ENCODE measurements around the gene IFNA4. TPM values are rescaled to one million over a fixed set of nuclear protein-coding genes. Genes with fewer than 3 reads are reported as not detected.
"Not testable (repeated sequence)": the region's sequence is repeated elsewhere in the genome, so short reads cannot be mapped to it uniquely, and the experiment has no call there.

The IFNA4 gene
- total RNA-seq, 1 experiment from 2014 or later, result not detected

- H3K4me3 ChIP-seq; H3K27me3 ChIP-seq (replicated peaks); H3K4me1 ChIP-seq (replicated peaks); H3K36me3 ChIP-seq; H3K9me3 ChIP-seq (replicated peaks); DNase-seq (ENCODE audit: low read depth in 1 of 2, low spot score in 2 of 2); H3K27ac ChIP-seq: not testable (repeated sequence)
Observed at GRCh38 chr9:21202105-21202504, 14.7 kb upstream of the IFNA4 start, which contains the start of gene IFNA7. IFNA7 (minus strand) TSS chr9:21202205; CDS start chr9:21202165, 40 bp downstream.

GRCh38 chr9:21194867-21195776 is 7.7 kb upstream of the IFNA4 start:
- DNase-seq (ENCODE audit: low read depth in 1 of 2, low spot score in 2 of 2), result peak in 1 of 2 experiments; percentile 0
- H3K27ac ChIP-seq; H3K9me3 ChIP-seq (replicated peaks); H3K4me1 ChIP-seq (replicated peaks); H3K36me3 ChIP-seq; H3K4me3 ChIP-seq; H3K27me3 ChIP-seq (replicated peaks): not testable (repeated sequence)

GRCh38 chr9:21182810-21183736 is 4.3 kb downstream of the IFNA4 start:
- H3K27ac ChIP-seq; H3K9me3 ChIP-seq (replicated peaks); H3K4me1 ChIP-seq (replicated peaks); H3K4me3 ChIP-seq; DNase-seq (ENCODE audit: low read depth in 1 of 2, low spot score in 2 of 2); H3K36me3 ChIP-seq; H3K27me3 ChIP-seq (replicated peaks): not testable (repeated sequence)

- H3K36me3 ChIP-seq, result no peaks in the 10 kb centered on the region
- H3K9me3 ChIP-seq (replicated peaks), result no peaks in the 10 kb centered on the region
- no peaks in the 10 kb centered on the region for H3K4me1 ChIP-seq (replicated peaks)
- no peaks in the 10 kb centered on the region for H3K27me3 ChIP-seq (replicated peaks)
- H3K4me3 ChIP-seq, result no peak overlapping the region
- DNase-seq (ENCODE audit: low read depth in 1 of 2, low spot score in 2 of 2), result no peak
- no peak overlapping the region for H3K27ac ChIP-seq
Observed at GRCh38 chr9:21174671-21175070, 12.7 kb downstream of the IFNA4 start.

- H3K9me3 ChIP-seq (replicated peaks), result no peaks in the 10 kb centered on the region
- no peaks in the 10 kb centered on the region for H3K36me3 ChIP-seq
- H3K27ac ChIP-seq, result no peak overlapping the region
- H3K4me1 ChIP-seq (replicated peaks), result no peaks in the 10 kb centered on the region
- H3K4me3 ChIP-seq, result no peak overlapping the region
- no peak for DNase-seq (ENCODE audit: low read depth in 1 of 2, low spot score in 2 of 2)
- no peaks in the 10 kb centered on the region for H3K27me3 ChIP-seq (replicated peaks)
Observed at GRCh38 chr9:21172156-21172555, 15.2 kb downstream of the IFNA4 start.

- Histone ChIP-seq H3K27ac (no peak overlapping the region), H3K4me3 (no peak overlapping the region), H3K36me3 (no peaks in the 10 kb centered on the region), H3K9me3 (replicated peaks) (no peaks in the 10 kb centered on the region), H3K27me3 (replicated peaks) (no peaks in the 10 kb centered on the region), H3K4me1 (replicated peaks) (no peaks in the 10 kb centered on the region)
- no peak for DNase-seq (ENCODE audit: low read depth in 1 of 2, low spot score in 2 of 2)
Observed at GRCh38 chr9:21171351-21171750, 16.0 kb downstream of the IFNA4 start.

- H3K27me3 ChIP-seq (replicated peaks); H3K4me3 ChIP-seq; H3K9me3 ChIP-seq (replicated peaks); H3K36me3 ChIP-seq; H3K4me1 ChIP-seq (replicated peaks); H3K27ac ChIP-seq; DNase-seq (ENCODE audit: low read depth in 1 of 2, low spot score in 2 of 2): not testable (repeated sequence)
Observed at GRCh38 chr9:21166560-21166959, 20.8 kb downstream of the IFNA4 start, which contains the start of gene IFNA21. IFNA21 (minus strand) TSS chr9:21166660; CDS start chr9:21166612, 48 bp downstream.

- no peak overlapping the region for H3K4me3 ChIP-seq
- H3K27ac ChIP-seq, result no peak overlapping the region
- no peaks in the 10 kb centered on the region for H3K27me3 ChIP-seq (replicated peaks)
- H3K9me3 ChIP-seq (replicated peaks), result no peaks in the 10 kb centered on the region
- H3K36me3 ChIP-seq, result no peaks in the 10 kb centered on the region
- no peaks in the 10 kb centered on the region for H3K4me1 ChIP-seq (replicated peaks)
- DNase-seq (ENCODE audit: low read depth in 1 of 2, low spot score in 2 of 2), result no peak
Observed at GRCh38 chr9:21165516-21165915, 21.9 kb downstream of the IFNA4 start.

- no peaks in the 10 kb centered on the region for H3K9me3 ChIP-seq (replicated peaks)
- H3K27me3 ChIP-seq (replicated peaks), result no peaks in the 10 kb centered on the region
- H3K36me3 ChIP-seq, result no peaks in the 10 kb centered on the region
- no peak overlapping the region for H3K27ac ChIP-seq
- H3K4me1 ChIP-seq (replicated peaks), result no peaks in the 10 kb centered on the region
- no peak for DNase-seq (ENCODE audit: low read depth in 1 of 2, low spot score in 2 of 2)
- H3K4me3 ChIP-seq, result no peak overlapping the region
Observed at GRCh38 chr9:21160178-21160577, 27.2 kb downstream of the IFNA4 start.

GRCh38 chr9:21155501-21155900 is 31.9 kb downstream of the IFNA4 start:
- no peak overlapping the region for H3K27ac ChIP-seq
- no peaks in the 10 kb centered on the region for H3K9me3 ChIP-seq (replicated peaks)
- no peaks in the 10 kb centered on the region for H3K4me1 ChIP-seq (replicated peaks)
- H3K27me3 ChIP-seq (replicated peaks), result no peaks in the 10 kb centered on the region
- no peak overlapping the region for H3K4me3 ChIP-seq
- no peaks in the 10 kb centered on the region for H3K36me3 ChIP-seq
- no peak for DNase-seq (ENCODE audit: low read depth in 1 of 2, low spot score in 2 of 2)

- Histone ChIP-seq H3K27ac (no peak overlapping the region), H3K9me3 (replicated peaks) (no peaks in the 10 kb centered on the region), H3K27me3 (replicated peaks) (no peaks in the 10 kb centered on the region), H3K4me3 (no peak overlapping the region), H3K4me1 (replicated peaks) (no peaks in the 10 kb centered on the region), H3K36me3 (no peaks in the 10 kb centered on the region)
- DNase-seq (ENCODE audit: low read depth in 1 of 2, low spot score in 2 of 2), result no peak
Observed at GRCh38 chr9:21154018-21154608, 33.3 kb downstream of the IFNA4 start.

GRCh38 chr9:21153336-21154017 is 33.9 kb downstream of the IFNA4 start:
- Histone ChIP-seq H3K9me3 (replicated peaks) (no peaks in the 10 kb centered on the region), H3K4me3 (no peak overlapping the region), H3K27me3 (replicated peaks) (no peaks in the 10 kb centered on the region), H3K27ac (no peak overlapping the region), H3K4me1 (replicated peaks) (no peaks in the 10 kb centered on the region), H3K36me3 (no peaks in the 10 kb centered on the region)
- no peak for DNase-seq (ENCODE audit: low read depth in 1 of 2, low spot score in 2 of 2)

- no peak for DNase-seq (ENCODE audit: low read depth in 1 of 2, low spot score in 2 of 2)
- H3K27ac ChIP-seq, result no peak overlapping the region
- H3K4me1 ChIP-seq (replicated peaks), result no peaks in the 10 kb centered on the region
- H3K36me3 ChIP-seq, result no peaks in the 10 kb centered on the region
- no peaks in the 10 kb centered on the region for H3K9me3 ChIP-seq (replicated peaks)
- no peaks in the 10 kb centered on the region for H3K27me3 ChIP-seq (replicated peaks)
- H3K4me3 ChIP-seq, result no peak overlapping the region
Observed at GRCh38 chr9:21144603-21145002, 42.8 kb downstream of the IFNA4 start.
